Neural cell (in vitro differentiated cells): ENCODE data around the gene BTBD18. TPM values are rescaled to one million over a fixed set of nuclear protein-coding genes. Genes with fewer than 3 reads are reported as not detected.

ENCODE experiments used
- H2AFZ ChIP-seq: fragments of 200-600, 300-800 bp; sonication (generic), shearing (Covaris generic); 2 replicates; pipeline ENCODE4 v1.6.0; 2014; ENCODE audit warnings: low read depth, mild to moderate bottlenecking, antibody characterized with exemption, low read length, moderate library complexity
- H3F3A ChIP-seq: fragments of 200-600 bp; shearing (Covaris generic); 2 replicates; pipeline ENCODE4 v1.6.1; 2016; ENCODE audit warnings: mild to moderate bottlenecking, moderate library complexity, mixed read lengths, antibody characterized with exemption, low read length; ENCODE audit not compliant: insufficient read depth, poor library complexity, severe bottlenecking
- H3K27ac ChIP-seq: fragments of 200-600, 300-800 bp; sonication (generic), shearing (Covaris generic); 2 replicates; pipeline ENCODE4 v1.5.1; 2014; ENCODE audit warnings: mild to moderate bottlenecking, low read length, moderate library complexity
- H3K27me3 ChIP-seq: fragments of 300-800, 200-600 bp; sonication (generic), shearing (Covaris generic); 2 replicates; pipeline ENCODE4 v1.6.0; 2014; ENCODE audit warnings: mild to moderate bottlenecking, low read depth, low read length, moderate library complexity; ENCODE audit not compliant: insufficient read depth
- H3K36me3 ChIP-seq: fragments of 300-800, 200-600 bp; sonication (generic), shearing (Covaris generic); 2 replicates; pipeline ENCODE4 v1.5.1; 2014; ENCODE audit warnings: mild to moderate bottlenecking, antibody characterized with exemption, low read length, moderate library complexity; ENCODE audit not compliant: insufficient read depth
- H3K4me2 ChIP-seq: fragments of 300-800, 200-600 bp; sonication (generic), shearing (Covaris generic); 2 replicates; pipeline ENCODE4 v1.6.0; 2014; ENCODE audit warnings: mild to moderate bottlenecking, low read length
- H3K4me3 ChIP-seq: fragments of 300-800, 200-600 bp; sonication (generic), shearing (Covaris generic); 2 replicates; pipeline ENCODE4 v1.5.1; 2014; ENCODE audit warnings: mild to moderate bottlenecking, low read length, moderate library complexity
- H3K79me2 ChIP-seq: fragments of 200-600 bp; shearing (Covaris generic); replicated peaks from 2 replicates; pipeline ENCODE4 v1.6.0; 2014; ENCODE audit warnings: mild to moderate bottlenecking, low read length, moderate library complexity; ENCODE audit not compliant: insufficient read depth
- H3K9ac ChIP-seq: fragments of 300-800, 200-600 bp; sonication (generic), shearing (Covaris generic); 2 replicates; pipeline ENCODE4 v1.6.1; 2016; ENCODE audit warnings: mild to moderate bottlenecking, low read length, mixed read lengths
- H3K9me2 ChIP-seq: fragments of 200-600 bp; shearing (Covaris generic); 2 replicates; pipeline ENCODE4 v1.6.1; 2016; ENCODE audit warnings: mild to moderate bottlenecking, low read length, mixed read lengths; ENCODE audit not compliant: insufficient read depth
- H3K9me3 ChIP-seq: fragments of 200-600, 300-800 bp; sonication (generic), shearing (Covaris generic); 2 replicates; pipeline ENCODE4 v1.6.1; 2016; ENCODE audit warnings: mild to moderate bottlenecking, mixed run types, low read length, moderate library complexity, mixed read lengths
- H4K20me1 ChIP-seq: fragments of 200-600 bp; shearing (Covaris generic); 2 replicates; pipeline ENCODE4 v1.6.1; 2016; ENCODE audit warnings: mild to moderate bottlenecking, mixed run types; ENCODE audit not compliant: insufficient read depth
- CTCF ChIP-seq: fragments of 450-650 bp; IDR thresholded peaks from 2 replicates; pipeline ENCODE4 v1.5.1; 2014; ENCODE audit warnings: antibody characterized with exemption, mild to moderate bottlenecking, moderate library complexity; ENCODE audit not compliant: poor library complexity, severe bottlenecking
- EP300 ChIP-seq: fragments of 450-650 bp; conservative IDR thresholded peaks from 2 replicates; pipeline ENCODE4 v1.6.1; 2014; ENCODE audit warnings: antibody characterized with exemption, mild to moderate bottlenecking, moderate library complexity; ENCODE audit not compliant: poor library complexity, severe bottlenecking
- EZH2 ChIP-seq: fragments of 200-600, 300-800 bp; shearing (Covaris generic), sonication (generic); IDR thresholded peaks from 2 replicates; pipeline ENCODE4 v1.6.1; 2014; ENCODE audit warnings: antibody characterized with exemption, low read length, borderline replicate concordance, mild to moderate bottlenecking; ENCODE audit not compliant: insufficient read depth, poor library complexity, severe bottlenecking
- MXI1 ChIP-seq: fragments of 450-650 bp; conservative IDR thresholded peaks from 2 replicates; pipeline ENCODE4 v1.6.1; 2014; ENCODE audit warnings: antibody characterized with exemption, mild to moderate bottlenecking; ENCODE audit not compliant: poor library complexity, severe bottlenecking
- POLR2AphosphoS5 ChIP-seq: IDR thresholded peaks from 2 replicates; pipeline ENCODE4 v1.6.1; 2012
- RAD21 ChIP-seq: fragments of 450-650 bp; conservative IDR thresholded peaks from 2 replicates; pipeline ENCODE4 v1.6.1; 2014; ENCODE audit warnings: antibody characterized with exemption, mild to moderate bottlenecking, moderate library complexity
- REST ChIP-seq: IDR thresholded peaks from 2 replicates; pipeline ENCODE4 v1.6.1; 2012; ENCODE audit warnings: borderline replicate concordance
- SMC3 ChIP-seq: fragments of 450-650 bp; conservative IDR thresholded peaks from 2 replicates; pipeline ENCODE4 v1.6.1; 2014; ENCODE audit warnings: antibody characterized with exemption, mild to moderate bottlenecking, moderate library complexity; ENCODE audit not compliant: poor library complexity
- TAF1 ChIP-seq: IDR thresholded peaks from 2 replicates; pipeline ENCODE4 v1.6.1; 2012; ENCODE audit warnings: low read depth
- polyA plus RNA-seq: library from polyadenylated mRNA; depleted of rRNA; stranded (reverse); fragments of >200 nt; gene quantifications from 2 replicates; pipeline ENCODE4 v1.2.3, GENCODE V29; 2014

The BTBD18 gene
- polyA plus RNA-seq, 1 donor from 2014 or later = not detected

GRCh38 chr11:57793351-57794115 is 41.9 kb upstream of the BTBD18 start:
- Histone ChIP-seq H4K20me1 (peaks cover 3% of the 10 kb centered on the region), H3K4me2 (no peak overlapping the region), H3K9me3 (no peaks in the 10 kb centered on the region), H3K9me2 (no peaks in the 10 kb centered on the region), H3K27me3 (no peaks in the 10 kb centered on the region), H2AFZ (no peak overlapping the region), H3K9ac (no peak overlapping the region), H3K79me2 (peaks cover 47% of the 10 kb centered on the region), H3F3A (no peaks in the 10 kb centered on the region), H3K4me3 (no peak overlapping the region), H3K36me3 (peaks cover 20% of the 10 kb centered on the region), H3K27ac (no peak overlapping the region)
- no peak for TF ChIP-seq POLR2AphosphoS5

GRCh38 chr11:57792870-57793269 is 41.3 kb upstream of the BTBD18 start:
- Histone ChIP-seq H2AFZ (no peak overlapping the region), H4K20me1 (peaks cover 3% of the 10 kb centered on the region), H3K79me2 (peaks cover 52% of the 10 kb centered on the region), H3K4me3 (no peak overlapping the region), H3K9me3 (no peaks in the 10 kb centered on the region), H3K36me3 (peaks cover 20% of the 10 kb centered on the region), H3K27me3 (no peaks in the 10 kb centered on the region), H3K27ac (no peak overlapping the region), H3K4me2 (no peak overlapping the region), H3K9me2 (no peaks in the 10 kb centered on the region), H3F3A (no peaks in the 10 kb centered on the region), H3K9ac (no peak overlapping the region)
- TF ChIP-seq EZH2 (no peak), POLR2AphosphoS5 (no peak), EP300 (no peak), RAD21 (no peak), TAF1 (no peak), SMC3 (no peak), MXI1 (no peak), REST (no peak), CTCF (no peak)
